GM04504 (cell line): ENCODE data around the gene CAPN13.
"Not testable (repeated sequence)": the region's sequence is repeated elsewhere in the genome, so short reads cannot be mapped to it uniquely, and the experiment has no call there.

ENCODE experiments used
- DNase-seq: peaks from one replicate; pipeline ENCODE4 v3.0.0-alpha.2; 2012; ENCODE audit warnings: low read depth

Gene CAPN13

DNA sequence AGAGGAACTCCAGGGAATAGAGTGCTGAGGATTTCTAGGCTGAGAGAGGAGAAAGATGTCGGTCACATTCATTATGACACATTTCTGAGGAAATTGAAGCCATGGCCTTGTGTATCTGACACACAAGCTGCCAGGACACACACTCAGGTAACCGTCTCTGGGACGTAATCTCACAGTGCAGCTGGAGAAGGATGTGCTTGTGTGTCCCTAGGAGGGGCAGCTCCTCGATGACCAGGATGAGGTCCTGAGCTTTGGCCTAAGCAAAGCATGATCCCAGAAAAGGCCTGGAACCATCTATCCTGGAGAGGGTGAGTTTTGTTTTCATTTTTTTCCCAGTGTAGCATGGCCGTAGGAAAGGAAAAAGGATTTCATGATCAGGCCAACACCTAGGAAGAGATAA lies 102.2 kb downstream of the CAPN13 start:
- DNase-seq = no peak

- no peak for DNase-seq
These were observed 102.8 kb downstream of the CAPN13 start for GRCh38 chr2:30704309-30705020.

DNA sequence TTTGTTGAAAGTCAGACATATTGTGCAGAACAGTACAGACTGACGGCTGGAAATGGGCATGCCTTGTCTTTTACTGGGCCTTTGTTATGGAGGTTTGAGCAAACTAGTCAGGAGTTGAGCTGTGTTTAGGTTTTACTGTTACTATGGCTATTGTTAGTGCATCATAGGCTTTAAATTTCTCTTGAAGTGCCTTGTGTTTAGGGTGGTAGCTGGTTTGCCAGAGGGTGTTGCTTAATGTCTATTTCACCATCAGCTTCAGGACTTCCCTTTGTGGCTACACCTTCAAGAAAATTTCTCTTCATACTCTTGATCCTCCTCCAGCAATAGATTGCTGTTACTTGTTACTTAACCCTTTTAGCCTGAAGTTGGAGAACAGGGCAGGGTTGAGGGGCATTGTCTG lies 104.6 kb downstream of the CAPN13 start:
- no peak for DNase-seq

DNA sequence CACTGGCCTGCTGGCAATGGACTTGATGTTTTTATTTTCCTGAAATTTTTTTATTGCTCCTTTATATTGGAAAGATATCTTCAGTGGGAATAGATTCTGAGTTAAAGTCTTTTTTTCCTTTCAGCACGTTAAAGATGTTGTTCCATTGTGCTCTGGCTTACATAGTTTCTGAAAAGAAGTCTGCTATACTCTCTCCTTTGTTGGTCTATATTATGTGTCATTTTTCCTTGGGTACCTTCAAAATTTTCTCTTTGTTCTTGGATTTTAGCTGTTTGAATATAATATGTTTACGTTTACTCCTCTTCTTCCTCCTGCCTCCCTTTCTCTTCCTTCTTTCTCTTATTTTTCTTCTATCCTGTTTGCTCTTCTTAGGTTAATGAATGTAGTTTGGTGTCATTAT lies 105.5 kb downstream of the CAPN13 start:
- no peak for DNase-seq

DNA sequence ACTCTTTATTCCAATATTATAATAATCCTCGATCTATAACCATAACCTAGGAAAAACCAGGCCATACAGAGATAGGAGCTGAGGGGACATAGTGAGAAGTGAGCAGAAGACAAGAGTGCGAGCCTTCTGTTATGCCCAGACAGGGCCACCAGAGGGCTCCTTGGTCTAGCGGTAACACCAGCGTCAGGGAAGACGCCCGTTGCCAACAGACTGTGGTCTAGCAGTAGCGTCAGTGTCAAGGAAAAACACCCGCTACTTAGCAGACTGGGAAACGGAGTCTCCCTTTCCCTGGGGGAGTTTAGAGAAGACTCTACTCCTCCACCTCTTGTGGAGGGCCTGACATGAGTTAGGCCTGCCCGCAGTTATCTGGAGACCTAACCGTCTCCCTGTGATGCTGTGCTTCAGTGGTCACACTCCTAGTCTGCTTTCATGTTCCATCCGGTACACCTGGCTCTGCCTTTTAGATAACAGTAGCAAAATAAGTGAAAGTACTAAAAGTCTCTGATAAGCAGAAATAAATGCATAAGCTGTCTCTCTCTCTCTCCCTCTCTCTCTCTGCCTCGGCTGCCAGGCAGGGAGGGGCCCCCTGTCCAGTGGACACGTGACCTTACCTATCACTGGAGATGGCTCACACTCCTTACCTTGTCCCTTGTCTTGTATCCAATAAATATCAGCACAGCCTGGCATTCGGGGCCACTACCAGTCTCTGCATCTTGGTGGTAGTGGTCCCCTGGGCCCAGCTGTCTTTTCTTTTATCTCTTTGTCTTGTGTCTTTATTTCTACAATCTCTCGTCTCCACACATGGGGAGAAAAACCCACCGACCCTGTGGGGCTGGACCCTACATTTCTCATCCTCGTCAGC lies 109.8 kb downstream of the CAPN13 start:
- DNase-seq = not testable (repeated sequence)

DNA sequence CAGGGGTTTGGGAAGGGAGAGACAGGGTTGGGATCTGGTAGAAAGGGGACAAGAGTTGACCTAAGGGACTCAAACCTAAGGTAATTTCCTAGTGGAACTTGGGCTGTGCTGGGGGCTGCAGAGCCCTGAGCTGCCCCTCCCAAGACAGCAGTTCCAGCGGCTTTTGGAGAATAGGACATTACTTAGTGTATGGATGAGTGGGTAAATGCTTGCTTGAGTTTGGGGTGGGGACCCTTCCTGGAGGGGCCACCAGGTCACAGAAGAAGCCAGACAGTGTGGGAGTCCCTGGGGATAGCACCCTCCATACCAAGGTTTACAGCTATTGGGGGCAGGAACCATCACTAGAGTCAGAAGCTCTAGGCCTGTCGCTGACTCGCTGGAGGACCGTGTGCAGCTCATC lies 111.5 kb downstream of the CAPN13 start:
- DNase-seq = no peak

DNA sequence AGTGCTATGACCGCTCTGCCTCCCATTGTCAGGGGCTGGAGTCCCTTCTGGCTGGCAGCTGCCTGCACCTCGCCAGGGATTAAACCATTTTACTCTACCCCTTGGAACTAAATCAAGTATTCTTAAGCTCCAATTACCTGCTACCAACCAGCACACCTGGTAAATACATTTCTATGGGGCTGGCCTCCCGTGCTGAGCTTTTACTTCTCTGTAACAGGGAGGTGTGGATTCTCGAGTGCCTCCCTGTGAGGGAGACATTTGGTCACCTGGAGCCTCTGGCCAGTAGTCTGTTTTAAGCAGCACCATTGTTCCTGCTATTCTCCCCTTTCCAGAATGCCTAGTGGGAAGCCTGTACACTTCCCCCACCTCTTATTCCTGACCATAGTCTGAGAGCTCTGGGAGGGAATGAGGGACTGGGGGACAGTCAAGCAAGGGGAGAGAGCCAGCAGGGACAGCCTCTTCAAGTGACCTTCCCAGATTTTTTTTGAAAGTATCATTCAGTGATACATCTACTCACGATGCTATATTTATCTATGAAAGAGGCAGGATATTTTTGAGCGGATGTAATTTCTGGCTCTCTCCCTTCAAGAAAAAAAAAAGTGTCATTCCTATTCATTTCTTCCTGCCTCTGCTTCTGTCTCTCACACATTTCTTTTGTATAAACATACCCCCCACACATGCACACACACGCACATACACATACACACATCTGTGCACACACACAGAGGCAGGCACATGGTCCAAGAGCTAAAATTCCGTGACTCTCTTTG lies 112.8 kb downstream of the CAPN13 start:
- no peak for DNase-seq

DNA sequence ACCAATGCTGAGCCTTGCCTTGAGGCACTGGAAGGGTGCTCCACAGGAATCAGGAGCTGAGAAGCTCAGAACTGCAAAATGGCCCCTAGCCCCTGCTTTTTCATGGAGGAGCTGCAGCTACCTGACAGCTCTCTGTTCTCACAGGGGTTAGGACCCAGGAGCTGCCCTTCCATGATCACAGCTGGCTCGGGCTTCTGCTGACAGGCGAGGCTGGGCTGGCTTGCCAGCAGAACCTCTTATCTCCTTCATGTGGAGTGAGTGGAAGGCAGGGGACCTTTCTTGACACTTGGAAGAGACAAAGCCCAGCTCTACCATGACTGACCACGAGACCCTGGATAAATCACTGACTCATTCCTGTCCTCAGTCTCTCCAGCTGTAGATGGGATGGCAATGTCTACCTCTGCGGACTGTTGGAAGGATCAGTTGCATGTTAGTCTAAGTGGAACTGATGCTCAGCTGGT lies 113.4 kb downstream of the CAPN13 start:
- DNase-seq = no peak

- no peak for DNase-seq
These were observed 114.4 kb downstream of the CAPN13 start for GRCh38 chr2:30692829-30693275.

- DNase-seq = no peak
These were observed 115.1 kb downstream of the CAPN13 start for GRCh38 chr2:30691948-30692828.

GRCh38 chr2:30691091-30691947 lies 115.9 kb downstream of the CAPN13 start:
- no peak for DNase-seq

GRCh38 chr2:30690126-30690561 lies 117.1 kb downstream of the CAPN13 start:
- DNase-seq = no peak

- DNase-seq = no peak
These were observed 117.6 kb downstream of the CAPN13 start for GRCh38 chr2:30689496-30690125.

DNA sequence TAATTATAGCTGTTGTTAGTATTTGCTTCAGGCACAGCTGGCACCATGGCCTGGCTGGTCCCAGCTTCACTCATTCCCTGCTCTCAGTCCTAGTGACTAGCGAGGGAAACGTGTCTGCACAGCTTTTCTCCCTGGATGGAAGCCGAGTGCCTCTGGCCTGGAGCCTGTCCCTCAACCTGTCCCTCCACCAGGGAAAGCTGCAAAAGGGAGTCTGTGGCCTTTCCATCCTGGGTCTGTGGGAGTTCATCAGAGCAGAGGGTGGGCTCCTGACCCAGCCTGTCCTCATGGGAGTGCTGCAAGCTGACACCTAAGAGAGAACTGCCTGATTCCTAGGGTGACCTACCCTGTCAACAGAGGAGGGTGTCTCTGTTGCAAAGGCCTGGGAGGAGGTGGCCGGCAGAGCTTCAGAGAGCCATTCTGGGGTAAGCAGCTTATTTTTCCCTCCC lies 118.3 kb downstream of the CAPN13 start:
- no peak for DNase-seq

DNA sequence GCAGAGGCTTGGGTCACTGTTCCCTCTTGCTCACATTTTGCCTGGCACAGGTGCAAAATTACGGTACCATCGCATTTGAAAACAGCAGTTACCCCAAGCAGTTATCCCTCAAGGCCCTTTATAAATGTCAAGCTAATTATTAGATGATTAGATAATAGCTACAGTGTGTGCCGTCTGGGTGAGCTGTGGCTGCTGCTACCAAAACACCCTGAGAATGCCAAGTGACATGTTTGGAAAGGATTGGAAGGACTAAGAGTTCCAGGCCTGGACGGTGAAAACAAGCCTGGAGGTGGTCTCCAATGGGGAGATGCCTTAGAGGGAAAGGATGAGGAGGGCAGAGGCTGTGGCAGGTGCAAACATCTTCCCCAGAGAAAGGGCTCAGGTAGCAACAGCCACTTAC lies 120.6 kb downstream of the CAPN13 start:
- DNase-seq = no peak

- no peak for DNase-seq
These were observed 121.2 kb downstream of the CAPN13 start for GRCh38 chr2:30686000-30686399.

GRCh38 chr2:30684996-30685395 lies 122.2 kb downstream of the CAPN13 start:
- no peak for DNase-seq

DNA sequence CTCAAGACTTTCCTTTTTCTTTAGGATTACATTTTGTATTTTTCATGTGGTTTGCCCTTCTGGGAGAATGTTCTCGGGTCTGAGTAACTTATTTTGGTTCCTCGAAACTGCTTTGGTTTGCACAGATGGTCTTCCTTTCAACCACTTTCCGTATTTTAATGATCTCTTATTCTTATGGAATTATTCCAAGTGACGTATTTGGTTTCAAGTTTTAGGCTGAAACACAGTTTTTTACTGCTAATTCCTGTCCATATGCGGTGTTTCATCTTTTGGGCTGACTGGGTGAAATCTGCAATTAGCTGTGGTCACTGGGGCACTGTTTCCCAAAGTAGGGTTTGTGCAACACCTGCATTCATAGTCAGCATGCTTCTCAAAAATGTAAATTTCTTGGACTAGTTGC lies 122.7 kb downstream of the CAPN13 start:
- no peak for DNase-seq

GRCh38 chr2:30684026-30684425 lies 123.2 kb downstream of the CAPN13 start:
- no peak for DNase-seq
